ENCODE measurements around the gene MOSMO. TPM values are rescaled to one million over a fixed set of nuclear protein-coding genes. Genes with fewer than 3 reads are reported as not detected.

Gene MOSMO
- polyA plus RNA-seq, 3 donors = 0.95 to 9.1 (median 2.5) TPM

GRCh38 chr16:22005746-22006145 is 2.2 kb upstream of the MOSMO start:
- WGBS (ENCODE audit: insufficient coverage) = no CpG with 5 or more reads among the region's 1 CpG
- Mint-ChIP-seq H3K4me3 (no peak overlapping the region), H3K4me1 (peaks cover 32% of the 10 kb centered on the region), H3K9me3 (no peaks in the 10 kb centered on the region), H3K27me3 (ENCODE audit: low read depth in 3 of 3) (peaks cover 5 to 19% (median 7%) of the 10 kb centered on the region in 3 donors), H3K36me3 (no peaks in the 10 kb centered on the region), H3K27ac (no peak overlapping the region)
- H3K9ac ChIP-seq (ENCODE audit: insufficient read depth, low read length, poor library complexity, severe bottlenecking) = no peak overlapping the region
- H3K4me3 ChIP-seq (replicated peaks in 1 of 3; ENCODE audit: low read depth in 2 of 3, low read length in 3 of 3) = no peak overlapping the region
- H3K27ac ChIP-seq (ENCODE audit: low read depth in 1 of 2, low read length in 2 of 2) = no peak overlapping the region
- intact Hi-C loops (cut with micrococcal nuclease) = no loop called here
- H2AFZ ChIP-seq (ENCODE audit: insufficient read depth, low read depth, low read length, poor library complexity, severe bottlenecking) = no peak overlapping the region
- TF ChIP-seq CTCF (IDR thresholded peaks at IDR 0.05) = no peak
- H3K4me1 ChIP-seq (ENCODE audit: control insufficient read depth in 1 of 2, insufficient read depth in 2 of 2, low read length in 2 of 2) = peaks cover 27 to 29% of the 10 kb centered on the region in 2 donors
- peaks cover 27% of the 10 kb centered on the region for H3K79me2 ChIP-seq (ENCODE audit: insufficient read depth, low read length)
- no peak overlapping the region for H3K4me2 ChIP-seq (replicated peaks; ENCODE audit: extremely low read depth, low read length, poor library complexity, severe bottlenecking)
- H3K9me3 ChIP-seq (replicated peaks in 1 of 2; ENCODE audit: control insufficient read depth in 1 of 2, insufficient read depth in 1 of 2, low read length in 2 of 2) = no peaks in the 10 kb centered on the region
- H3K27me3 ChIP-seq (ENCODE audit: control insufficient read depth in 2 of 2, insufficient read depth in 2 of 2, low read length in 2 of 2) = peaks cover 0 to 3% of the 10 kb centered on the region in 2 donors
- peaks cover 7% of the 10 kb centered on the region for H4K20me1 ChIP-seq (ENCODE audit: insufficient read depth, low read length)
- no peaks in the 10 kb centered on the region for H3K36me3 ChIP-seq (replicated peaks in 1 of 2; ENCODE audit: control insufficient read depth in 1 of 2, insufficient read depth in 2 of 2, low read length in 2 of 2)
- no peak for DNase-seq

- H3K4me3 Mint-ChIP-seq = peak overlapping the region; percentile 86 to 95
- Histone ChIP-seq H3K36me3 (replicated peaks in 1 of 2; ENCODE audit: control insufficient read depth in 1 of 2, insufficient read depth in 2 of 2, low read length in 2 of 2) (no peaks in the 10 kb centered on the region), H2AFZ (ENCODE audit: insufficient read depth, low read depth, low read length, poor library complexity, severe bottlenecking) (peak overlapping the region; percentile 100), H3K9me3 (replicated peaks in 1 of 2; ENCODE audit: control insufficient read depth in 1 of 2, insufficient read depth in 1 of 2, low read length in 2 of 2) (no peaks in the 10 kb centered on the region), H3K27me3 (ENCODE audit: control insufficient read depth in 2 of 2, insufficient read depth in 2 of 2, low read length in 2 of 2) (peaks cover 0 to 3% of the 10 kb centered on the region in 2 donors), H3K4me1 (ENCODE audit: control insufficient read depth in 1 of 2, insufficient read depth in 2 of 2, low read length in 2 of 2) (peaks cover 22 to 23% of the 10 kb centered on the region in 2 donors), H3K4me3 (replicated peaks in 1 of 3; ENCODE audit: low read depth in 2 of 3, low read length in 3 of 3) (peak overlapping the region in 1 of 3 experiments; percentile 98), H3K79me2 (ENCODE audit: insufficient read depth, low read length) (peaks cover 36% of the 10 kb centered on the region), H4K20me1 (ENCODE audit: insufficient read depth, low read length) (peaks cover 14% of the 10 kb centered on the region), H3K4me2 (replicated peaks; ENCODE audit: extremely low read depth, low read length, poor library complexity, severe bottlenecking) (no peak overlapping the region), H3K9ac (ENCODE audit: insufficient read depth, low read length, poor library complexity, severe bottlenecking) (no peak overlapping the region), H3K27ac (ENCODE audit: low read depth in 1 of 2, low read length in 2 of 2) (no peak overlapping the region)
- H3K27ac Mint-ChIP-seq = no peak overlapping the region
- TF ChIP-seq CTCF (IDR thresholded peaks at IDR 0.05) = no peak
- peaks cover 0 to 2% of the 10 kb centered on the region in 2 donors for H3K36me3 Mint-ChIP-seq
- 100% methylated on average over 2 of the region's 6 CpGs for WGBS (ENCODE audit: insufficient coverage)
- intact Hi-C loops (cut with micrococcal nuclease) = no loop called here
- H3K9me3 Mint-ChIP-seq = no peaks in the 10 kb centered on the region
- peaks cover 28% of the 10 kb centered on the region for H3K4me1 Mint-ChIP-seq
- no peak for DNase-seq
- H3K27me3 Mint-ChIP-seq (ENCODE audit: low read depth in 3 of 3) = peaks cover 5 to 19% (median 7%) of the 10 kb centered on the region in 3 donors
Observed at GRCh38 chr16:22006636-22007035, 1.3 kb upstream of the MOSMO start.

Data from CD14-positive monocyte (primary cell).